DOHH2 (cell line): Measurements from ENCODE around the gene ST3GAL3.

ENCODE experiments used
- EZH2phosphoT487 ChIP-seq: fragments of 200-600 bp; sonication (generic); IDR thresholded peaks from 2 replicates; pipeline ENCODE4 v1.6.1; 2017; ENCODE audit warnings: borderline replicate concordance, mild to moderate bottlenecking, antibody characterized with exemption, low read length, moderate library complexity, mixed read lengths
- TF ChIP-seq, protein P1 (sequence below): fragments of 200-600 bp; sonication (generic); IDR thresholded peaks from one replicate; pipeline ENCODE4 v1.5.1; 2014; ENCODE audit warnings: antibody characterized with exemption, mild to moderate bottlenecking, low read depth, low read length; ENCODE audit not compliant: poor library complexity, severe bottlenecking

DNA sequence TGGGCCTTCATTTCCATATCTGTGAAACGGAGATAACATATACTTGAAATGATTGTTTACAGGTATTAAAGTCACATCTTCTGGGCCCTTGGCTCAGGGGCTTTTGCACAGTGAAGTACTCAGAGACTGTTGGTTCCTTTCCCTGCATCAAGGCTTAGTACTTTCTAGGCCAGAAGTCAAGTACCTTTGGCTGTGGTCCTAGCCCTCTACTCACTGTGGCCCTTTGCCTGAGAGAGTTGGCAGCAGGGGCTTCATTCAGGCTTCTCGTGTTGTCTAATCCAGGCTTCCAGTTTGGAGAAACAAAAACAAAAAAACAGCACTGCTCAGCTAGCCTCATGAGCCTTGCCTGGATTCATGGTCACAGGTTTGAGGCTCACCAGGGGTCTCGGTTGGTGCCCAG is 254.4 kb downstream of the ST3GAL3 start:
- TF ChIP-seq, protein P1, sequence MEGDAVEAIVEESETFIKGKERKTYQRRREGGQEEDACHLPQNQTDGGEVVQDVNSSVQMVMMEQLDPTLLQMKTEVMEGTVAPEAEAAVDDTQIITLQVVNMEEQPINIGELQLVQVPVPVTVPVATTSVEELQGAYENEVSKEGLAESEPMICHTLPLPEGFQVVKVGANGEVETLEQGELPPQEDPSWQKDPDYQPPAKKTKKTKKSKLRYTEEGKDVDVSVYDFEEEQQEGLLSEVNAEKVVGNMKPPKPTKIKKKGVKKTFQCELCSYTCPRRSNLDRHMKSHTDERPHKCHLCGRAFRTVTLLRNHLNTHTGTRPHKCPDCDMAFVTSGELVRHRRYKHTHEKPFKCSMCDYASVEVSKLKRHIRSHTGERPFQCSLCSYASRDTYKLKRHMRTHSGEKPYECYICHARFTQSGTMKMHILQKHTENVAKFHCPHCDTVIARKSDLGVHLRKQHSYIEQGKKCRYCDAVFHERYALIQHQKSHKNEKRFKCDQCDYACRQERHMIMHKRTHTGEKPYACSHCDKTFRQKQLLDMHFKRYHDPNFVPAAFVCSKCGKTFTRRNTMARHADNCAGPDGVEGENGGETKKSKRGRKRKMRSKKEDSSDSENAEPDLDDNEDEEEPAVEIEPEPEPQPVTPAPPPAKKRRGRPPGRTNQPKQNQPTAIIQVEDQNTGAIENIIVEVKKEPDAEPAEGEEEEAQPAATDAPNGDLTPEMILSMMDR: no peak
- TF ChIP-seq EZH2phosphoT487: no peak
